K562 (cell line): ENCODE measurements around the gene FN1.

ENCODE experiments used
- CREB5 ChIP-seq: fragments of 250-450 bp; sonication (Bioruptor Pico); IDR thresholded peaks from 2 replicates; pipeline ENCODE4 v1.5.0; 2020; ENCODE audit warnings: mild to moderate bottlenecking
- CTCF ChIP-seq, 3 experiments: IDR thresholded peaks in 2 of 3; conservative IDR thresholded peaks in 1 of 3; 2 replicates each; pipeline ENCODE4 v1.5.1; 2011 to 2012; ENCODE audit warnings: low read length in 3 of 3, mild to moderate bottlenecking in 3 of 3, control low read depth in 2 of 3, improper control_type of control experiment in 1 of 3, inconsistent platforms in 1 of 3, low read depth in 1 of 3, mixed read lengths in 1 of 3, moderate library complexity in 1 of 3; ENCODE audit not compliant: insufficient read depth in 2 of 3
- E2F6 ChIP-seq, 2 experiments: IDR thresholded peaks; 2 replicates each; pipeline ENCODE4 v1.6.1; 2011; ENCODE audit warnings: borderline replicate concordance in 1 of 2, control low read depth in 1 of 2, low read depth in 1 of 2, low read length in 1 of 2, mild to moderate bottlenecking in 1 of 2, mixed read lengths in 1 of 2, moderate library complexity in 1 of 2; ENCODE audit not compliant: insufficient read depth in 1 of 2, insufficient read length in 1 of 2, poor library complexity in 1 of 2, severe bottlenecking in 1 of 2; ENCODE audit errors: extremely low read depth in 1 of 2
- FOXP1 ChIP-seq: sonication (generic); formaldehyde crosslinking; IDR thresholded peaks from 2 replicates; pipeline ENCODE4 v1.8.0; 2022; ENCODE audit warnings: mild to moderate bottlenecking, missing genetic modification reagents
- HMG20B ChIP-seq: fragments of 250-450 bp; sonication (Bioruptor Pico); IDR thresholded peaks from 2 replicates; pipeline ENCODE4 v1.5.0; 2021; ENCODE audit warnings: mild to moderate bottlenecking
- KLF10 ChIP-seq: fragments of 250-450 bp; sonication (Bioruptor Pico); IDR thresholded peaks from 2 replicates; pipeline ENCODE4 v1.6.1; 2021; ENCODE audit warnings: matching md5 sums
- MXI1 ChIP-seq: IDR thresholded peaks from 2 replicates; pipeline ENCODE4 v1.6.1; 2011; ENCODE audit warnings: low read depth, mild to moderate bottlenecking, improper control_type of control experiment, low read length
- NRF1 ChIP-seq, 2 experiments: fragments of 450-650 bp; IDR thresholded peaks in 1 of 2; conservative IDR thresholded peaks in 1 of 2; 2 replicates each; pipeline ENCODE4 v1.6.1; 2014; ENCODE audit warnings: mild to moderate bottlenecking in 2 of 2
- POLR2A ChIP-seq: fragments of 450-650 bp; conservative IDR thresholded peaks from 2 replicates; pipeline ENCODE4 v1.6.1; 2016
- SIX5 ChIP-seq, 2 experiments: IDR thresholded peaks; 2 replicates each; pipeline ENCODE4 v1.6.1; 2011; ENCODE audit warnings: low read length in 2 of 2, borderline replicate concordance in 1 of 2, low read depth in 1 of 2, mild to moderate bottlenecking in 1 of 2, moderate library complexity in 1 of 2; ENCODE audit not compliant: insufficient read depth in 1 of 2
- STAT5A ChIP-seq: IDR thresholded peaks from 2 replicates; pipeline ENCODE4 v1.6.1; 2012; ENCODE audit warnings: low read length, inconsistent platforms, borderline replicate concordance
- TFAM ChIP-seq: fragments of 250-450 bp; sonication (Bioruptor Pico); conservative IDR thresholded peaks from 2 replicates; pipeline ENCODE4 v1.5.0; 2021; ENCODE audit warnings: mild to moderate bottlenecking, moderate library complexity
- ZNF3 ChIP-seq: fragments of 250-450 bp; sonication (Bioruptor Pico); IDR thresholded peaks from 2 replicates; pipeline ENCODE4 v1.5.0; 2021; ENCODE audit warnings: mild to moderate bottlenecking, moderate library complexity

- TF ChIP-seq KLF10 (CRISPR knock-in tag) (no peak), POLR2A (no peak), ZNF3 (CRISPR knock-in tag) (no peak), E2F6 (IDR thresholded peaks at IDR 0.05; ENCODE audit: borderline replicate concordance in 1 of 2, extremely low read depth in 1 of 2, insufficient read depth in 1 of 2, insufficient read length in 1 of 2, low read depth in 1 of 2, low read length in 1 of 2, poor library complexity in 1 of 2, severe bottlenecking in 1 of 2) (no peak), CTCF (IDR thresholded peaks at IDR 0.05 in 2 of 3, conservative IDR thresholded peaks at IDR 0.05 in 1 of 3; ENCODE audit: insufficient read depth in 2 of 3, low read depth in 1 of 3, low read length in 3 of 3) (no peak), MXI1 (no peak), CREB5 (CRISPR knock-in tag) (no peak), NRF1 (conservative IDR thresholded peaks at IDR 0.05 in 1 of 2, IDR thresholded peaks at IDR 0.05 in 1 of 2) (no peak), STAT5A (no peak), FOXP1 (no peak), HMG20B (CRISPR knock-in tag) (no peak), SIX5 (IDR thresholded peaks at IDR 0.05; ENCODE audit: borderline replicate concordance in 1 of 2, insufficient read depth in 1 of 2, low read depth in 1 of 2, low read length in 2 of 2) (no peak), TFAM (no peak)
These were observed 23.7 kb downstream of the FN1 start for GRCh38 chr2:215411941-215412743.
